ENCODE results near the gene KHDC1L.
"Not testable (repeated sequence)": the region's sequence is repeated elsewhere in the genome, so short reads cannot be mapped to it uniquely, and the experiment has no call there.

KHDC1L gene

GRCh38 chr6:73234733-73235132 lies 9.4 kb upstream of the KHDC1L start:
- no peaks in the 10 kb centered on the region; the same call in 1 of the 2 replicates for H3K9me3 ChIP-seq
- H3K36me3 ChIP-seq: no peaks in the 10 kb centered on the region
- no peaks in the 10 kb centered on the region for H3K27me3 ChIP-seq
- H3K4me1 ChIP-seq: no peaks in the 10 kb centered on the region
- DNase-seq: no peak
- no peak for TF ChIP-seq CTCF (IDR thresholded peaks at IDR 0.05; ENCODE audit: low read depth, low read length)
- no peak overlapping the region for H3K4me3 ChIP-seq (ENCODE audit: low read depth, low read length)

GRCh38 chr6:73233971-73234370 lies 8.7 kb upstream of the KHDC1L start:
- DNase-seq, H3K4me1 ChIP-seq: not testable (repeated sequence)

GRCh38 chr6:73233048-73233447 lies 7.8 kb upstream of the KHDC1L start:
- H3K9me3 ChIP-seq: no peaks in the 10 kb centered on the region; the same call in 1 of the 2 replicates
- H3K36me3 ChIP-seq: no peaks in the 10 kb centered on the region
- H3K27me3 ChIP-seq: no peaks in the 10 kb centered on the region
- no peak overlapping the region for H3K4me3 ChIP-seq (ENCODE audit: low read depth, low read length)
- TF ChIP-seq CTCF (IDR thresholded peaks at IDR 0.05; ENCODE audit: low read depth, low read length): no peak
- no peak for DNase-seq
- no peaks in the 10 kb centered on the region for H3K4me1 ChIP-seq

More at GRCh38 chr6:73233971-73234370, 8.7 kb upstream of the KHDC1L start:
- not testable (repeated sequence) for H3K27me3 ChIP-seq; H3K36me3 ChIP-seq; H3K9me3 ChIP-seq; H3K4me3 ChIP-seq (ENCODE audit: low read depth, low read length)

GRCh38 chr6:73231986-73232391 lies 6.7 kb upstream of the KHDC1L start:
- no peak for DNase-seq

GRCh38 chr6:73227606-73228255 lies 2.4 kb upstream of the KHDC1L start:
- no peaks in the 10 kb centered on the region for H3K27me3 ChIP-seq
- no peaks in the 10 kb centered on the region for H3K9me3 ChIP-seq
- H3K4me1 ChIP-seq: no peaks in the 10 kb centered on the region
- DNase-seq: no peak
- no peaks in the 10 kb centered on the region for H3K36me3 ChIP-seq
- H3K4me3 ChIP-seq (ENCODE audit: low read depth, low read length): no peak overlapping the region
- no peak for TF ChIP-seq CTCF (IDR thresholded peaks at IDR 0.05; ENCODE audit: low read depth, low read length)

More at GRCh38 chr6:73231986-73232391, 6.7 kb upstream of the KHDC1L start:
- TF ChIP-seq CTCF (IDR thresholded peaks at IDR 0.05; ENCODE audit: low read depth, low read length): no peak
- no peaks in the 10 kb centered on the region; the same call in 1 of the 2 replicates for H3K9me3 ChIP-seq
- H3K27me3 ChIP-seq: no peaks in the 10 kb centered on the region
- H3K4me1 ChIP-seq: no peaks in the 10 kb centered on the region
- H3K4me3 ChIP-seq (ENCODE audit: low read depth, low read length): no peak overlapping the region
- H3K36me3 ChIP-seq: no peaks in the 10 kb centered on the region

GRCh38 chr6:73216859-73217258 lies 8.4 kb downstream of the KHDC1L start:
- Histone ChIP-seq H3K36me3 (no peaks in the 10 kb centered on the region), H3K4me1 (no peaks in the 10 kb centered on the region), H3K27me3 (no peaks in the 10 kb centered on the region), H3K9me3 (no peaks in the 10 kb centered on the region), H3K4me3 (ENCODE audit: low read depth, low read length) (no peak overlapping the region)
- no peak for DNase-seq
- no peak for TF ChIP-seq CTCF (IDR thresholded peaks at IDR 0.05; ENCODE audit: low read depth, low read length)

All from BE2C (cell line).